ENCODE measurements around the gene MCF2.

- TF ChIP-seq CTCF (IDR thresholded peaks at IDR 0.05): no peak
- TF ChIP-seq POLR2A (IDR thresholded peaks at IDR 0.05): no peak
Observed at GRCh38 chrX:139751053-139751452, 43.1 kb upstream of the MCF2 start.
